HepG2 (cell line): ENCODE measurements around the gene CCDC106. TPM values are rescaled to one million over a fixed set of nuclear protein-coding genes. Genes with fewer than 3 reads are reported as not detected.
A peak's percentile ranks its signal among the peaks of the same experiment; 100 is the strongest.

Experiments
- ATF4 ChIP-seq, 2 experiments: fragments of 450-650 bp in 1 of 2; sonication (generic) in 1 of 2; formaldehyde crosslinking; IDR thresholded peaks; 2 replicates each; pipeline versions ENCODE4 v1.5.0 to v1.8.0; 2020 to 2022; ENCODE audit warnings: mild to moderate bottlenecking in 1 of 2, missing genetic modification reagents in 1 of 2
- ELF1 ChIP-seq: sonication (generic); formaldehyde crosslinking; IDR thresholded peaks from 2 replicates; pipeline ENCODE4 v1.4.0; 2020; ENCODE audit warnings: missing genetic modification reagents
- HNF4G ChIP-seq, 2 experiments: sonication (generic) in 1 of 2; formaldehyde crosslinking in 1 of 2; IDR thresholded peaks; 2 replicates each; pipeline versions ENCODE4 v1.4.0 to v1.6.1; 2011 to 2020; ENCODE audit warnings: borderline replicate concordance in 2 of 2, low read depth in 2 of 2, mild to moderate bottlenecking in 2 of 2, low read length in 1 of 2, missing genetic modification reagents in 1 of 2, moderate library complexity in 1 of 2
- NFE2L2 ChIP-seq: fragments of 150-350 bp; IDR thresholded peaks from 2 replicates; pipeline ENCODE4 v1.6.1; 2014; ENCODE audit warnings: low read length
- PTBP1 ChIP-seq: fragments of 200-400 bp; formaldehyde crosslinking; IDR thresholded peaks from 2 replicates; pipeline ENCODE4 v1.6.1; 2018; ENCODE audit warnings: low read length, low read depth; ENCODE audit not compliant: poor library complexity, severe bottlenecking
- REST ChIP-seq, 2 experiments: IDR thresholded peaks; 2 replicates each; pipeline ENCODE4 v1.6.1; 2011 to 2012; ENCODE audit warnings: low read length in 2 of 2, borderline replicate concordance in 1 of 2, low read depth in 1 of 2, mild to moderate bottlenecking in 1 of 2, moderate library complexity in 1 of 2
- RFX5 ChIP-seq: IDR thresholded peaks from 2 replicates; pipeline ENCODE4 v1.6.1; 2011; ENCODE audit warnings: low read depth, low read length, improper control_type of control experiment
- TBX3 ChIP-seq: fragments of 450-650 bp; IDR thresholded peaks from 2 replicates; pipeline ENCODE4 v1.6.1; 2017; ENCODE audit warnings: antibody characterized with exemption, mild to moderate bottlenecking, inconsistent platforms, borderline replicate concordance
- ZBTB10 ChIP-seq: sonication (generic); formaldehyde crosslinking; IDR thresholded peaks from 2 replicates; pipeline ENCODE4 v1.4.0; 2020; ENCODE audit warnings: missing genetic modification reagents, borderline replicate concordance
- ZHX1 ChIP-seq: sonication (generic); formaldehyde crosslinking; IDR thresholded peaks from 2 replicates; pipeline ENCODE4 v1.8.1; 2022; ENCODE audit warnings: low read depth, mild to moderate bottlenecking, missing genetic modification reagents
- ZNF577 ChIP-seq: sonication (generic); formaldehyde crosslinking; IDR thresholded peaks from 2 replicates; pipeline ENCODE4 v1.4.0; 2020; ENCODE audit warnings: mild to moderate bottlenecking, low read depth, missing genetic modification reagents, borderline replicate concordance
- ZNF75D ChIP-seq: sonication (generic); formaldehyde crosslinking; IDR thresholded peaks from 2 replicates; pipeline ENCODE4 v1.8.1; 2023; ENCODE audit warnings: missing genetic modification reagents, mild to moderate bottlenecking, borderline replicate concordance
- ZXDC ChIP-seq: sonication (generic); formaldehyde crosslinking; IDR thresholded peaks from 2 replicates; pipeline ENCODE4 v1.5.0; 2020; ENCODE audit warnings: mild to moderate bottlenecking, missing genetic modification reagents
- polyA plus RNA-seq, 8 experiments: library from polyadenylated mRNA; depleted of rRNA in 3 of 8; stranded (reverse) in 7 of 8; unstranded in 1 of 8; fragments of >200 nt; fragmentation: Illumina TruSeq in 4 of 8; extraction: Trizol in 4 of 8; gene quantifications; 2 replicates each; pipeline versions ENCODE4 v1.2.1 to v1.2.3, GENCODE V29; 2011 to 2016; ENCODE audit warnings: low read depth in 4 of 8, missing spikeins in 1 of 8, mixed read lengths in 1 of 8; ENCODE audit not compliant: insufficient read depth in 1 of 8
- total RNA-seq, 5 experiments: library from RNA; depleted of rRNA; stranded (reverse); fragments of >200 nt; fragmentation: Illumina TruSeq; extraction: Trizol; gene quantifications; 2 replicates each; pipeline ENCODE4 v1.2.3, GENCODE V29; 2016; ENCODE audit warnings: low read depth in 1 of 5

The CCDC106 gene
- total and polyA plus RNA-seq, 2 of the 13 experiments (the other 11 are each of a cell fraction or from before 2014, with no cell fraction given), result 4.7 to 8.8 TPM

- no peak for TF ChIP-seq ZBTB10 (CRISPR knock-in tag)
- TF ChIP-seq RFX5, result no peak
- TF ChIP-seq TBX3, result 0 out of 2 replicates have a peak, but pooled peaks have one; percentile 11
- TF ChIP-seq ELF1 (CRISPR knock-in tag), result peak; percentile 6; the same call in 1 of the 2 replicates
- TF ChIP-seq ATF4 (CRISPR knock-in tag; IDR thresholded peaks at IDR 0.05), result no peak
- no peak for TF ChIP-seq ZNF75D
- no peak for TF ChIP-seq ZXDC (CRISPR knock-in tag)
- TF ChIP-seq HNF4G (IDR thresholded peaks at IDR 0.05; ENCODE audit: borderline replicate concordance, low read depth, low read length), result no peak
- no peak for TF ChIP-seq HNF4G (CRISPR knock-in tag; IDR thresholded peaks at IDR 0.05; ENCODE audit: borderline replicate concordance, low read depth)
- TF ChIP-seq ZHX1 (CRISPR knock-in tag), result 0 out of 2 replicates have a peak, but pooled peaks have one; percentile 58
- TF ChIP-seq REST (IDR thresholded peaks at IDR 0.05; ENCODE audit: borderline replicate concordance in 1 of 2, low read depth in 1 of 2, low read length in 2 of 2), result no peak
- TF ChIP-seq NFE2L2, result no peak
- TF ChIP-seq ZNF577 (CRISPR knock-in tag), result no peak
- TF ChIP-seq PTBP1, result no peak
These were observed 48.0 kb upstream of the CCDC106 start, which contains the start of gene ZNF524 (continued) for GRCh38 chr19:55599842-55600661.
